ENCODE results near the gene GALNT10. TPM values are rescaled to one million over a fixed set of nuclear protein-coding genes. Genes with fewer than 3 reads are reported as not detected.

GALNT10 gene
- total RNA-seq, 2 donors from 2014 or later = 11.5 to 19.5 TPM

DNA sequence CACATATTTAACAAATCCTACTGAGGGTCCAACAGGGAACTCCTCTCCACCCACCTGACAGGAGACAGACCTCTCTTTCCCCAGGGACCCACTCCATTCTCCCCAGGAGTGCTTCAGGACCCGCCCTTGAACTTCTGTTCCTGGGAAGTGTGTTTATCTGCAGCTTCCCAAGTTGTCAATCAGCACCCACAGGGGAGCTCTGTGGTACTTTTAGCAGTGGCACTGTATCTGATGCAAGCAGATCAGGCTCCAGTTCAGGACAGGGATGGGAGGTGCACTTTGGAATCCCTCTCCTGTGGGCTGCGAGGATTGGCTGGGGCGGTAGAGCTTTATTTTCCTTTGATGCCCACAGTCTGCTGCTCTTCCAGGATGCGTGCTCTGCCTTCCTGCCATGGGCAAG lies 8.7 kb downstream of the GALNT10 start:
- Histone ChIP-seq H3K27me3 (no peaks in the 10 kb centered on the region), H3K9me3 (no peaks in the 10 kb centered on the region), H3K4me3 (no peak overlapping the region), H3K27ac (no peak overlapping the region), H3K36me3 (replicated peaks in 1 of 2; ENCODE audit: insufficient read depth in 1 of 2, low read depth in 2 of 2) (no peaks in the 10 kb centered on the region), H3K4me1 (peaks cover 11% of the 10 kb centered on the region)
- WGBS, 2 donors = 87 to 91% methylated on average over 4 of the region's 4 CpGs
- DNase-seq (no peak), ATAC-seq (no peak)
- intact Hi-C loops (cut with DNase I) = no loop called here
- no peak for TF ChIP-seq POLR2A (IDR thresholded peaks at IDR 0.05)
- TF ChIP-seq, protein P1, sequence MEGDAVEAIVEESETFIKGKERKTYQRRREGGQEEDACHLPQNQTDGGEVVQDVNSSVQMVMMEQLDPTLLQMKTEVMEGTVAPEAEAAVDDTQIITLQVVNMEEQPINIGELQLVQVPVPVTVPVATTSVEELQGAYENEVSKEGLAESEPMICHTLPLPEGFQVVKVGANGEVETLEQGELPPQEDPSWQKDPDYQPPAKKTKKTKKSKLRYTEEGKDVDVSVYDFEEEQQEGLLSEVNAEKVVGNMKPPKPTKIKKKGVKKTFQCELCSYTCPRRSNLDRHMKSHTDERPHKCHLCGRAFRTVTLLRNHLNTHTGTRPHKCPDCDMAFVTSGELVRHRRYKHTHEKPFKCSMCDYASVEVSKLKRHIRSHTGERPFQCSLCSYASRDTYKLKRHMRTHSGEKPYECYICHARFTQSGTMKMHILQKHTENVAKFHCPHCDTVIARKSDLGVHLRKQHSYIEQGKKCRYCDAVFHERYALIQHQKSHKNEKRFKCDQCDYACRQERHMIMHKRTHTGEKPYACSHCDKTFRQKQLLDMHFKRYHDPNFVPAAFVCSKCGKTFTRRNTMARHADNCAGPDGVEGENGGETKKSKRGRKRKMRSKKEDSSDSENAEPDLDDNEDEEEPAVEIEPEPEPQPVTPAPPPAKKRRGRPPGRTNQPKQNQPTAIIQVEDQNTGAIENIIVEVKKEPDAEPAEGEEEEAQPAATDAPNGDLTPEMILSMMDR (IDR thresholded peaks at IDR 0.05) = no peak

DNA sequence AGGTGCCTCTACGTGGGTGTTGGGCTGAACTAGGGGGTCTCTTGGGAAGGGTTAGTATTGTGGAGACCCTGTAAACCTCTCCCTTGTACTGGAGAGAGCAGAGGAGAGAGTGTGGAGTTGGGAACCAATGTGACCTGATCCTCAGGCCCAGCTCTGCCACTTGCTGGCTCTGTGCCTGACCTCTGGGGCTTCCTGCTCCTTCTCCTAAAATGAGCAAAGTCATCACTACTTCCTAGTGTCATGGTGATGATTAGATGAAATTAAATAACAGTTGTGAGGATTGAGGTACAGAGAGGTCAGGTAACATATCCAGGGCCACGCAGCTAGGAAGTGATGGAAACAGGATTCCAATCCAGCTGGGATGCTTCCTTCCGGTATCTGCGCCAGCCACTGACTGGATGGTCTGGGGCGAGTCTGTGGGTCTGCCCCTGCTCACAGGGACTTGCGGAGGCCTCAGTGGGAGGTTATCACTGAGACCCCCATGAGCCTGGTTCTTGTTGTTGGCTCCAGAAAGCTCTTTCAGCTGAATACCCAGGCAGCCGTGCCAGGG lies 9.2 kb downstream of the GALNT10 start:
- intact Hi-C loops (cut with DNase I) = no loop called here
- no peaks in the 10 kb centered on the region for H3K27me3 ChIP-seq
- no peaks in the 10 kb centered on the region for H3K9me3 ChIP-seq
- H3K4me1 ChIP-seq = peaks cover 11% of the 10 kb centered on the region
- no peak overlapping the region for H3K27ac ChIP-seq
- no peak for TF ChIP-seq POLR2A (IDR thresholded peaks at IDR 0.05)
- TF ChIP-seq, protein P1 (IDR thresholded peaks at IDR 0.05) = no peak
- no peak overlapping the region for H3K4me3 ChIP-seq
- H3K36me3 ChIP-seq (replicated peaks in 1 of 2; ENCODE audit: insufficient read depth in 1 of 2, low read depth in 2 of 2) = no peaks in the 10 kb centered on the region
- ATAC-seq (no peak), DNase-seq (no peak)
- WGBS, 2 donors = 77 to 98% methylated on average over 5 to 6 of the region's 7 CpGs

DNA sequence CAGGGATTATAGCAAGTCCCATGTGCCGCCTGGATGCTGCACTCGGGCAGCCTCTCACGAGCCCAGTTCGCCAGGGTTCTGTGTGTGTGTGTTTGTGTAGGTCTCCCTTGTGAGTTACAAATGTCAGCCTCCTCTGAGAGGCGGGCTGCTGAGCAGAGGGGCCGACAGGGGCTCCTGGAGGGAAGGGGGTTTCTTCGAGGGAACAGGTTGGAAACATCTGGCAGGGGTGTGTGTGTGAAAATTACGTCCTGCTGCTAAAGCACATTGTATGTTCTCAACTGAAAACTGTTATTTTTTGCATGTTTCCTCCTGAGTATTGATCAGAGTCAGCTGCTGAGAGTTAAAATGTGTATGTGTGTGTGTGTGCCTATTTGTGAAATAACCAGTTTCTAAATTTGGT lies 9.7 kb downstream of the GALNT10 start:
- 79 to 87% methylated on average over 3 to 7 of the region's 8 CpGs for WGBS, 2 donors
- intact Hi-C loops (cut with DNase I) = no loop called here
- H3K27ac ChIP-seq = no peak overlapping the region

DNA sequence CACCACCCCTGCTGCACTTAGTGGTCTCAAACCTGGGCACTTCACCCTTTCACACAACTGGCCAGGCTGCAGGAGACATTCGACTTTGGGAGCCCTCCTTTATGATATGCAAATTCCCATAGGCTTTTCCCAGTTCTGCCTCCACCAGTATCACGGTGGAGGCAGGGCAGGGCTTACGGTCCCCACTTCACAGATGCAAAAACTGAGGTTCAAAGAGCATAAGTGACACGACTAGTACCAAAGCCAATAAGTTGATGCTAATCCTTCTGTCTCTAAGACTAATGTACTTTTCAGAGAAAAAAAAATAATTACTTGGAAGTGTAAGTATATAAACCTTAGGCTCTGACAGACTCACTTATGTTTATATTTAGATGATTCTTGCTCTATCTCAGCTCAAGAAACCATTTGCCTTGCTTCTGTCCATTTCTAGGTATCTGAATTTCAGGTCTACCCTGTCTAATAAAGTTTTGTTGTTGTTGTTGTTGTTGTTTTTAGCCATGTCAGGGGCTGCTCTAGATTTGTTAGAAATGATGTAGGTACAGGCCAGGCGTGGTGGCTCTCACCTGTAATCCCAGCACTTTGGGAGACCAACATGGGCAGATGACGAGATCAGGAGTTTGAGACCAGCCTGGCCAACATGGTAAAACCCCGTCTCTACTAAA lies 10.7 kb downstream of the GALNT10 start:
- no peak for DNase-seq
- H3K36me3 ChIP-seq (replicated peaks in 1 of 2; ENCODE audit: insufficient read depth in 1 of 2, low read depth in 2 of 2) = no peaks in the 10 kb centered on the region
- no peak for TF ChIP-seq POLR2A (IDR thresholded peaks at IDR 0.05)
- TF ChIP-seq, protein P1 (IDR thresholded peaks at IDR 0.05) = no peak
- H3K27me3 ChIP-seq = no peaks in the 10 kb centered on the region
- no peak overlapping the region for H3K27ac ChIP-seq
- ATAC-seq = no peak
- 87 to 88% methylated on average over 7 of the region's 7 CpGs for WGBS, 2 donors
- H3K4me3 ChIP-seq = no peak overlapping the region
- intact Hi-C loops (cut with DNase I) = no loop called here
- H3K9me3 ChIP-seq = no peaks in the 10 kb centered on the region
- peaks cover 11% of the 10 kb centered on the region for H3K4me1 ChIP-seq

More for the DNA sequence above, 9.7 kb downstream of the GALNT10 start:
- H3K9me3 ChIP-seq = no peaks in the 10 kb centered on the region
- H3K4me1 ChIP-seq = peaks cover 11% of the 10 kb centered on the region
- no peak for ATAC-seq
- H3K36me3 ChIP-seq (replicated peaks in 1 of 2; ENCODE audit: insufficient read depth in 1 of 2, low read depth in 2 of 2) = no peaks in the 10 kb centered on the region
- no peak for TF ChIP-seq POLR2A (IDR thresholded peaks at IDR 0.05)
- TF ChIP-seq, protein P1 (IDR thresholded peaks at IDR 0.05) = no peak
- DNase-seq = no peak
- H3K4me3 ChIP-seq = no peak overlapping the region
- no peaks in the 10 kb centered on the region for H3K27me3 ChIP-seq

Measured in body of pancreas (tissue), 4 donors.